Activated CD4-positive, alpha-beta T cell treated with anti-CD3 and anti-CD28 coated beads, Interleukin-2, amount 50 U/mL, for 16 hours (primary cell): Measurements from ENCODE around the gene BHLHE23.

ENCODE experiments used
- DNase-seq: peaks from one replicate; pipeline ENCODE4 v3.0.0-alpha.2; 2020

BHLHE23 gene

DNA sequence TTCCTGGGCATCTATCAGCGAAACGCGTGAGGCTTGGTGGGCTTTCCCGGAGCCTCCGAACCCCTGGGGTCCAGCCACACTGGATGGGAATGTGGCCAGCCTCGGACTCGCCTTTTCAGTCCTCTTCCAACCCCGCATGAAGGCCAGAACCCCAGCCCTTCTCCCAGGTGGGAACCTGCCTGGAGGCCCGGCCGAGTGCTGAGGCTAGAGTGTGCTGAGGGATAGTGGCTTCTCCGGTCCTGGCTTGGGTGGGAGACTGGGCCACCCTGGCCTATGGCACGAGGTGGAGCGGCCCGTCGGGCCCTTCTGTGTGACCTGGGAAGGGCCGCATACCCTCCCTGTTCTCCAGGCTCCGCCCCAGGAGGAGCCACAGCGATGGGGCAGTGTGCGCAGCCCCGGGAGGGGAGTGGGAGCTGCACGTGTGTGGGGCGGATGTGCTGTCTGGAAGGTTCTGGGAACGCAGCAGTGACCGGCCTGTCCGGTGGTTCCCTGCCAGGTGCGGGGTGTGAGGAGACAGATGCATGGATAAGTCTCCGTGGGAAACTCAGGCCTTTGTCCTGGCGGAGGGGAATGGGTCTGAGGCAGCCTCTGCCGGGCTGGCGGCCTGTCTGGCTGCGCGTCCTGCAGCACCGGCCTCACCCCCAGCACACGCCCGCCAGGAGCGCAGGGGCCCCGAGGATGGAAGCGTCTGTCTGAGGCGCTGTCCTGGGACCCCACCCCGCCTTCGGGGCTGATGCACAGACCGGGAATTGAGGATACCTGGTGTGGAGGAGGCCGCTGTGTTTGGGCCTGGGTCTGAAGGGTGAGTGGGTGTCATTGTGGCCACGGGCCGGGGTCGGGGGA lies 1.1 kb upstream of the BHLHE23 start:
- DNase-seq: no peak

DNA sequence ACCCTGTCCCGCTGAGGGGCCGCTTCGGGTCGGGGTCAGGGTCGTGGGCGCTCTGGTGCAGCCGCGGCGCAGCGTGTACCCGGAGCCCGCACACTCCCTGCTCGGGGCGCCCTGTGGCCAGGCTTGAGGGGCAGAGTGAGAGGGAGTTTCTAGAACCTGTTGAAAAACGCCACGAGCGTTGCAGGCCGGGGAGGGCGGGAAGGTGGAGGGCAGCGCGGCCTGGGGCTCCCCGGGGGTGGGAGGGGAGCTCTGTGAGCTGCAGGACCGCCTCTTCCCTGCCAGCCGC lies 539 bp upstream of the BHLHE23 start:
- DNase-seq: no peak

DNA sequence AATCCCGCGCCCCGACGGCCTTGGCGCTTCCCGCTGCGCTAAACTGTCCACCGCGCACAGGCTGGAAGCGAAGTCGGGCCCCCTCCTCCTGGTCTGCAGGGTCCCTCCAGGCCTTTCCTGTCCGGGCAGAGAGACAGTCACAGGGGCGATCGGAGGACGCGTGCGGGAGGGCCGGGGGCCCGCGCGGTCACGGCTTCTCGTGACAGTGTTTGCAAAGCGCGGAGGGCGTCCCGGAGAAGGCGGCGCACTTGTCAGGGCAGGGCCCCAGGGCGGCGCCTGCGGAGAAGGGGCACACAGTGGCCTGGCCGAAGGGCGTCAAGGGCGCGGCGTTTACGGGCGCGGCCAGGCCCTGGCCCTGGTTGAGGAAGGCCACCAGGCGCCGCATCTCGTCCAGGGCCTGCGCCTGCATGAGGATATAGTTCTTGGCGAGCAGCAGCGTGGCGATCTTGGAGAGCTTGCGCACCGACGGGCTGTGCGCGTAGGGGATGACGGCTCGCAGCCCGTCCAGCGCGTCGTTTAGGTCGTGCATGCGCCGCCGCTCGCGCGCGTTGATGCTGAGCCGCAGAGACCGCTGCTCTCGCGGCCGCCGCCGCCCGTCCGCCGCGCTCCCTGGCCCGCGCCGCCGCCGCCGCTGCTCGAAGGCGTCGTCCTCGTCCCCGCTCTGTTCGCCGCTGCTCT lies 763 bp downstream of the BHLHE23 start:
- no peak for DNase-seq

DNA sequence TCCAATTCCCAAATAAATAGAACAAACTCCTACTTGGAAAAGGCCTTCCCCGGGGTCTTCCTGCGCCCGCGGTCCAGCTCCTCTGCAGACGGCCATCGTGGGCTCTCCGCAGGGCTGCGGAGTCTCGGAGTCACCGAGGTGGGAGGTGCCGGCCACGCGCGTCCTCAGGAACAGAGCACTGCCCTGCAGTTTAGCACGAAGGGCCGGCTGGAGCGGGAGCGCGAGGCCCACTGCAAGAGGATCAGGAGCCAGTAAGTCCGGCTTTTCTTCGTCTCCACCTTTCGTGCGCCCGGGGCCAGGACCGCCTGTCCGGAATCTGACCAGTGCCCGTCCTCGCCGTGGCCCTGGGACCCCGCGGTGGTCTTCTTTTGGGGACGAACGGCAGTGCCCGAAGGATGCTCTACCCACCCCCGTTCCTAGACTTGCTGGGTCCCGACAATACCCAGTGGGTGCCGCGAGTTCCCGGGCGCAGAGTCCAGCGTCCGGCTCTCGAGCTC lies 1.4 kb downstream of the BHLHE23 start:
- no peak for DNase-seq

DNA sequence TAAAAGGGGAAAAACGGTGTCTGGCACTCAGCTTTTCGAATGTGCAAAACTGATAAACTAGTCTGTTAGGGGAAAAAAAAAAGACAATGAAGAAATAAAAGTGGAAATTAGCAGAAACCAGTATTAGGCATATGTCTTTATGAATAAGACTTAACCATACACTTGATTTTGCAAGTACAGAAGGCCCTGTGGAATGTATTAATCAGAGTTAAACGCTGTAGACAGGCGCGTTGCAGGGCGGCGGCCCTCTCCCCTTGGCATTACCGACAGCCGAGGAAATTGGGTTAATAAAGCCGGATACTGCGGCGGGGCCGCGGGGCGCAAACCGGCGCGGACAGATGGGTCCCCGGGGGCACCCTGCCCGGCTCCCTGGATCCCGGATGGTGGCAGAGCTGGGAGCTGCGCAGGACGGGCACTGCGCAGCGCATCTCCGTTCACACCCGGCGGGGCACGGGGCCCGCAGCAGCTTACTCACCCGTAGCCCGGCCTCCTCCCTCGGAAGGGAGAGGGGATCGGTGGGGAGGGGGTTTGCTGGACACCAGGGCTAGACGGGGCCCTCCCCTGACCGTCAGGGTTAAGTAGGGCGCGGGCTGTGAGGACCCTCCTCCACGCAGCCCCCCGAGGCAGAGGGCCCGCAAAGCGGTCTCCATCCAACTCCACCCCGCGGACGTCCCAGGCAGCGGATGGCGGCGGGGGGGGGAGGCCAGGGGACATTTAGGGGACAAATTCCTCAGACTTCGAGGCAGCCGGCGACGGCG lies 2.0 kb downstream of the BHLHE23 start:
- DNase-seq: no peak

DNA sequence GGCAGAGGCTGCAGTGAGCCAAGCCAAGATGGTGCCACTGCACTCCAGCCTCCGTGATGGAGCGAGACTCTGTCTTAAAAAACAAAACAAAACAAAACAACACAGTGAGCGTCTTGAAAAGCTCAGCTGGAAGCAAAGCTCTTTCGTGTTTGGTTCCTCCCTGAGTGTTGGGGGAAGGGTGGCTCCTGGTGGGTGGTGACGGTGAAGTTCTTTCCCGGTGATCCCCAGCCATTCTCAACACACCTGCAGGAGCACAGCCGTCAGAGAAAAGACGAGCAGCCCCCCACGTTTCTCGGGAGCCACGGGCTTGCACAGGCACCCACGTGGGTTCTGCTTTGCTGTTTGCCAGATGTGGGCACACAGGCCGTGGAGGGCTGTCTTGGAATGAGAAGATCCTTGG lies 3.2 kb downstream of the BHLHE23 start:
- DNase-seq: no peak

DNA sequence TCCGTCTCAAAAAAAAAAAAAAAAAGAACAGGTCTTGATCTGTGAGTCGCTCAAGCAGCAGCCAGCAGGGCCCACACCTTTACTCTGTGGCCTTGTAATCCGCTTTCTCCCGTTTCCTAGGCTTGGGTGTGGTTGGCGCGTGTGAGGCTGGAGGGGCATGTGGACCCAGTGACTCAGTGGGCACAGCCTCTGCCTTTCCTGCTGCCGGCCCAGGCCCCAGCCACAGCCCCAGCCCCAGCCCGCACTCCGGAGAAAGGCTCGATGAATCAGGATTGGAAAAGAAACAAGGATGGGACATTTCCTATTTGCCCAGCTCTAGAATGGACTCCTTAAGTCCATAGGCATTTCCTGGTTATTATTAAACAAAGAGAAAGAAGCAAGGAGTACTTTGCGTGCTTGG lies 4.3 kb downstream of the BHLHE23 start:
- DNase-seq: no peak

DNA sequence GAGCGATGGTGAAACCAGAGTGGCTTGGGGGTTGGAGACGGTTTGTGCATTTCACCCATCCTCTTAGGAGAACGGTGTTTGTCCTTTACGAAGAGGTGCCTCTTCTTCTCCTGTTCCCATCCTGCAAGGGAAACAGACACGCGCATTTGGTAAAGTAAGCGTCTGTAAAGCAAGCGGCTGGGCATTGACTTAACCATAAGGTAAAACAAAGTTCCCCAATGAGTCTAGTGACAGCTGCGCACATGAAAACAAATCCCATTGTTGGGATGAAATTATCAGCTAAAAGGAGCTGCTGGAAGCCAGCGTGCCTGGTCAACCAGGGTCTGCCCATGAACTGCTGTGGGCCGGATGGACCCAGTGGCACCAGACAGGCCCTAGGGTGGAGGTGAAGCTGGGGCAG lies 5.8 kb downstream of the BHLHE23 start:
- DNase-seq: no peak

DNA sequence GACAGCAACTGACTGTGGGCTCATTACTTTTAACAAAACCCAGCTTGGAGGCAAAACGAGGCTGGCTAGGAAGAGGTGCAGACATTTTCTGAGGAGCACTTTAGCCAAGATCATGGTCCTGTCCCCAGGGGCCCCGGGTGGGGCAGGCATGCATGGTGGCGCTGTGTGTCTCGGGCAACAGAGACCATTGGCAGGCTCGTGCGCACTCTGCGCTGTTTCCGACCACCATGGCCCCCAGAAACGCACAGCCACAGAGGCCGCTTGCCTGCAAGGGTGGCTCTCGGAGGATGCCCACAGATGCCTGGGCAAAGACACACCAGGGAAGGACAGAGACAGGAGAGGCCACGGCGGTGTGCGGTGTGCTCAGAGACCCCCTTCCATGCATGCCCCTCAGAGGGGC lies 6.7 kb downstream of the BHLHE23 start:
- no peak for DNase-seq

DNA sequence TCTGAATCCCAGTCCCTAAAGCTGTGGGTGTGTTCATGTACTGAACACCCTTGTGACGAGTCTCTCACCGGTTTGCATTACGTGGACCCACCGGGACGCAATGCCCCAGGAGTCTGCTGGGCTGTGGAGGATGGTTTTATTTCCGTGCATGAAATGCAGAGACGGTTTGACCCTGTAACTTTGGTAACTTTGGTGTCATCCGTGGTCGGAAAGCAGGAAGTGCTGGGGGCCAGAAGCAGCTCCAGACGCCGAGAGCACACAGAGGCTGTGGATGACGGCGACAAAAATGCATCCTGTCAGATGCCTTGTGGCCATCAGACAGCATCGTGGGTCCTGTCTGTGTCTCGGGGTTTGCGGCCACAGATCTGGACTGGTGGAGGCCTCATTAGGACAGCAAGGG lies 7.2 kb downstream of the BHLHE23 start:
- peak; percentile 10 for DNase-seq

DNA sequence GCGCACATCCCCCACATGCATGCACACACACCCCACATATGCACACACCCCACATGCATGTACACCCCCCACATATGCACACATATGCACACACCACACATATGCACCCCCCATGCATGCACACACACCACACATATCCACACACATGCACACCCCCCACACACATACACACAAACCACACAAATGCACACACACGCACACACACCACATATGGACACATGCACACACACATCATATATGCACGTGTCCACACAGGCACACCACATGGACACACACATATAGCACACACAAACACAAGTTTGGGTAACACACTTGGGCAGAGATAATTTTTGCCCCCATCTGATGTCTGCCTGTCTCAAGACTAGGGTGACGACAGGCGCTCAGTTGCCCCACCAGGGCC lies 8.3 kb downstream of the BHLHE23 start:
- DNase-seq: no peak

DNA sequence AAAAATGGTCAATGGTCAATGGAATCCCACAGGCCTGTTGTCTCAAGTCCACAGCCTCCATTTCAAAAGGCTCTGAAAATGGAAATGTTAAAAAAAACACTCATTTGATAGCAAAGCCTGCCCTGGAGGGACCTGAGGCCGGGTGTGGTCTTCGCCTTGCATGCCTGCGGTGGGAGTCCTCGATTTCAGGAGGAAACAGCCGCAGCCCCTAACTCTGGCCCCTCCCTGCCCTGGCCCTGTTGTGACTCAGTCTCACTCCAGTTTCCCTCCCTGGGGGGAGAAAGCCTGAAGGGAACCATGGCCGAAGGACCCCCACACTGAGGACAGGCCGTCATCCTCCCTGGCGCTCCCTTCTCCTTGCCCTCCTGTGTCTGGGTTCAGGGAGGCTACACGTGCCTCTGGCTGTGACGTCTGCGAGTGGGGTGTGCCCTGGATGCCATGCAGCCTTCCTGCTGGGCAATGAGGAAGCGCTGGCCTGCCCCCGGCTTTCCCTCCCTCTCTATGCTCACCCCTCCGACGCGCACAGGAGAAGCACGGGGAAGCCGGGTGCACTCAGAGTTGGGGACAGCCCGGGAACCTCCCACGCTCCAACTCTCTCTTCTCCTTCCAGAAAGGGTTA lies 9.2 kb downstream of the BHLHE23 start:
- no peak for DNase-seq

DNA sequence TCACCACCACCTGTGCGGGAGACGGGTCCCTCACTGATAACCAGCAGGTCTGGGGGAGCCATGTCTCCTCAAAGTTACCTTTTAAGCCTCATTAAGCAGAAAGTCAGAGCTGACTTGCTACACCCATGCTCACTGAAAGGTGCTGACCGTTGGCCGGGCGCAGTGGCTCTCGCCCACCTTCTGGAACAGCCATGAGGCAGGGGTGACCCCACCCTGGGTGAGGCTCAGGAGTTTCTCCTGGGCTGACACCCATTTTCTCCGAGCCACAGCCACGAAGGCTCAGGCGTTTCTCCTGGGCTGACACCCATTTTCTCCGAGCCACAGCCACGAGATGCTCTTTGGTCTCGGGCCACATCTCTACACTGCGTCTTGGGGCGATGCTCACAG lies 10.2 kb downstream of the BHLHE23 start:
- DNase-seq: no peak

DNA sequence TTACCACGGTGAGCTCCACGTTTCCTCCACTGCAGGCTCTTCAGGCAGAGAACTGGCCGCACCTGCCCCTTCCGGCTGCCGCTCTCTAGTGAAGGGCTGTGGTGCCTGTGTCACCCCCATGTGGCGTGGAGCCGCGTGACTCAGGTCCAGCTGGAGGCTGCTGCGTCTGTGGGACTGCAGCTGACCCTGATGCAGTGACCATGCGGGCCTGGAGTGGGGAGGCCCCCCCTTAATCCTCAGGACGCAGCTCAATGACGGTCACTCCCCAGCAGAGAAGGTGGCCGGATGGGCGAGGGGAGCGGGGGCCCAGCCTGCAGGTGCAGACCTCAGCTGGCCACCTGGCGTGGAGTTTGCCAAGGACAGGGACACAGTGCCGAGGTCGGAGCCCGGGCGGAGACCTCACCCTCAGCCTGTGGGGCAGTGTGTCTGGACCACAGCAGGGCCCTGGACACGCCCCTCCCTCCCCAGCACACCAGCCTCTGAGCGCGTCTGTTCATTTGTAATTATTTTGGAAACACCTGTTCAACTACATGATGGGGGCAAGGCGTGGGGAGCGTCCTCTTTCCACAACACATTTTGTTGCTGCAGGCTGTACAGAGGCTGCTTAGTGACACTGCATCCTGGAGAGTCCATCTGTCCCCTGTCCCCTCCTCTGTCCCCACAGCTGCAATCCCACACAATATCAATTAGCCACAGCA lies 10.7 kb downstream of the BHLHE23 start:
- no peak for DNase-seq

DNA sequence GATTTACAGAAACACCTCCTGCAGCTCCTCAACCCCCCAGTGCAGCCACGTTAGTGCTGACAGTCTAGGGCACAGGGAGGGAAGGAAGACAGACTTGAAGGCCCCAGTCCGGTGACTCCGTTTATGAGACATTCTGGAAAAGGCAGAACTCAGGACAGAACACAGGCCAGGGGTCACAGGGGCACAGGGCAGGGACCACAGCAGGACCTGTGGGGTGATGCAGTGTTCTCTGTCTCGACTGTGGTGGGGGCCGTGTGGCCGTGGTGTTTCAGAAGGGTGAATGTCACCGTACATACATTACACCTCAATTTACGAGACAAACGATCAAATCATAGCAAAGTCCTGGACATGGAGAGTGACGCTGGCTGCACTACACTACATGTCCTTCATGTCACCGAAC lies 11.3 kb downstream of the BHLHE23 start:
- no peak for DNase-seq

DNA sequence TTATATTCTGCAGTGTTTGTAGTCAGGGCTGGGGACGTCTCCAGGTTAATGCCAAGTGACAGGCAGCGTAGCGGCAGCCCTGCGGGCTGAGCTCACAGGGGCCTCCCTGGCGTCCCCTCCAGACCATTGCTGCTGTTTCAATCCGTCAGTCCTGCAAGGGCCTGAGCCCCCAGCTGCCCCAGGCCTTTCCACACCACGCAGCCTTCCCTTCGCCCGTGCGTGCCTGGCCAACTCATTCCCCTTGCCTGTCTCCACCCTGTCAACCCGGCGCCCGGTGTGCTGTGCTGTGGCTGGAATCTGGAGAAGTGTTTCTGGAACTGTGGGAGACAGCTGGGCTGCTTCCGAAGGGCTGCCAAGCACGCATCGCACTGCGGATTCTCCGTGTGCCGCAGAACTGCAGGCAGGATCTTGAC lies 11.9 kb downstream of the BHLHE23 start:
- DNase-seq: no peak

DNA sequence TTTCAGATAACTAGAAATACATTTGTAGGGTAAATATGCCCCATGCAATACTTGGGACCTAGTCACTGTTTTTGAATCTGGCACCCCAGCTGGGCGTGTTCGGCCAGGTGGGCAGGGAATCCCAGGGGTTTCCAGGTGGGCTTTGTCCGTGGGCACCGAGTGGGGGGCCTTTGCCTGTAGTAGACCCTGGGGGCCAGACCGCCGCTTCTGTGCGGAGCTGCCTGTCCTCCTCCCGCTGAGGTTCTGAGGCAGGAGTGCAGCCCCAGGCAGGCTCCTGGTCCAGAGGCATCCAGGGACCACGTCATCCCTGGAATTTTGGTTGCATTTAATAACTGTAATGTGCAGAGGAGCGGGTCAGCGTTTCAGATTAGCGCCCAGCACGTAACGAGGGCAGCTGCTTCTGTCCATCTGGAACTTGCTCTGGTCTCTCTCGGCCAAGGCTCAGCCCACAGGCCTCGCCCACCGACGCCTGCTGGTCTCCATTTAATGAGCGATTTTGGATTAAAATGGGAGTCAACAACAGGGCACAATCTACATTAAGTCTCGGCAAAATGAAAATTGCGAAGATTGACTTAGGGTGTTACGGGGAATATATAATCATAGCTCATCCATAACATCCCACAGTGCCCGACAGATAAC lies 12.8 kb downstream of the BHLHE23 start:
- DNase-seq: no peak

DNA sequence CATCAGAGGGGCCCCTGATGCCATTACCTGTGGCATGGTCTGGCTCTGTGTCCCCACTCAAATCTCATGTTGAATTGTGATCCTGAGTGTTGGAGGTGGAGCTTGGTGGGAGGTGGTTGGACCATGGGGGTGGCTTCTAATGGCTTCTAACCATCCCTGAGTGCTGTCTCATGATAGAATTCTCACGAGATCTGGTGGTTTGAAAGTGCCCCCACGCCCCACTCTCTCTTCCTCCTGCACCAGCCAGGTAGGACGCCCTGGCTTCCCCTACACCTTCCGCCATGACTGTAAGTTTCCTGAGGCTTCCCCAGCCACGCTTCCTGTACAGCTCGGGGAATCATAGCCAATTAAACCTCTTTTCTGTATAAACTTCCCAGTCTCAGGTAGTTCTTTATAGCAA lies 14.9 kb downstream of the BHLHE23 start:
- no peak for DNase-seq

DNA sequence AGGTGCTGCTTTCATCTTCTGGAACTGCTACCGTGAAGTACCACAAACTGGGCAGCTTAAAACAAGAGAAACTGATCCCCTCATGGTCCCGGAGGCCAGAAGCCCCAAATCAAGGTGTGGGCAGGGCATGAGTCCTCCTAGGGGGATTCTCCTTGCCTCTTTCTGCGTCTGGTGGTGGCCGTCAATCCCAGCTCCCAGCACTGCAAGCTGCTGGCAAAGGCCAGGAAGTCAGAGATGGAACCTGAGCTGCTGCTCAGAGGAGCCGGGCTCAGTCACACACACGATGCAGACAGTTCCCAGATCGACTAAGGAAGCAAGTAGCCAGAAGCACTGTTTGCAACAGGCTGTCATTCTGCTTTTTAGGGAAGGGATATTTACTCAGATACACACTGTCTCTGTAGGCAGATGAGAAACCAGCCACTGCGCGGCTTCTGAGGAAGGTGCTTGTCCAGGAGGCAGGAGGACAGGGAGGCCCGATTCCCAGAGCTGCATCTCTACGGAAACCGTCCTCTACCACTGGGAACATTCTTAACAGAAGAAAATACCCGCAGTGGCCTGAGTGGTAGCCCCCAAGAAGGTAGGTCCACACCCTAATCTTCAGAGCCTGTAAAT lies 15.5 kb downstream of the BHLHE23 start:
- DNase-seq: no peak

DNA sequence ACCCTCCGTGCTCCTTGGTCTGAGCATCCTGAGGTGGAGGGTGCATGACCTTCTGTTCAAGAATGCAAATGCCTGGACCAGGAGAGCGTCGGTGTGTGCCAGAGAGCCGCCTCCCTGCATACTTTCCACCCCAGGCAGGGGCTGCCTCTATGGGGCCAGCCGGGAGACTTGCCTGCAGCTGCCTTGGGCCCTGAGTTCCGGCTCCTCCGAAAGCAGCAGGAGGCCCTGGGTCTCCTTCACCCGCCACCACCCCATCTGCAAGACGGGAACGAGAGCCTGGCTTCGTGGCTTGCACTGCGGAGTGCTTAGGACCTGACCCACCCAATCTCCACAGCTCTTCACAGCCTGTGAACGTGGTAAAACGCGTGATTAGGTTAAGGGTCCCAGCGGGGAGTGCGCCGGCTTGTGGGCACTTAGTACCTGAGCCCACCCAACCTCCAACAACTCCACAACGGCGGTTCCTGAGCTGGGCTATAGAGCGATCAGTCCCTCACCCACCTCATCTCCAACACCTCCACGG lies 16.4 kb downstream of the BHLHE23 start:
- no peak for DNase-seq

DNA sequence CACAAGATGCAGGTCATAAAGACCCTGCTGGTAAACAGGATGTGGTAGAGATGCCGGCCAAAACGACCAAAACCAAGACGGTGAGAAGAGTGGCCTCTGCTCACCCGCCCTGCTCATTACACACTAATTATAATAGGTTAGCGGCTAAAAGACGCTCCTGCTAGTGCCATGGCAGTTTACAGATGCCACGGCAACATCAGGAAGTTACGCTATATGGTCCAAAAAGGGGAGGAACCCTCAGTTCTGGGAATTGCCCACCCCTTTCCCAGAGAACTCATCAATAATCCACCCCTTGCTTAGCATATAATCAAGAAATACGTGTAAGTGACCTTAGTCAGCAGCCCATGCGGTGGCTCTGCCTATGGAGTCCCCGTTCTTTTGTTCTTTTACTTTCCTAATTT lies 17.6 kb downstream of the BHLHE23 start:
- peak; percentile 16 for DNase-seq

DNA sequence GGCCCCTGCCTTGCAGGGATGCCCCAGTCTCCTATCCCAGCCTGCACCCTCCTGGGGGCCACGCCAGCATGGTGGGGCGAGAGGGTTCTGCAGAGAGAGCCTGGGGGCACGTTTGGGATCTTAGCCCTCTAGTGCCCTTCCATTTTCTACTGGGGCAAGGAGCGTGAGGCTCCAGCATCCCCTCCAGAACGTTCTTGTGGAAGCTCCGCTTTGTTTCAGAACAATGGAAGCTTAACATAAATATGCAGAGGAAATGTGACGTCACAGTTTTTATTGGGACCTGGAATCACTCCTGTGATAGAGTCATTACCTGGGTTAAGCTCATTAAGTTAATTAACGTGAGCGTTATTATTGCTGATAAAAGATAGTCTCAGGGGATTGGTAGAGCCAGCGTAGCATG lies 19.6 kb downstream of the BHLHE23 start:
- no peak for DNase-seq
